HTR-8/SVneo (cell line): ENCODE results near the gene PUS3.

Source experiments
- DNase-seq: peaks from one replicate; pipeline ENCODE4 v3.0.0; 2011; ENCODE audit warnings: low spot score, mixed read lengths; ENCODE audit not compliant: insufficient read length
- FAIRE-seq: peaks from 2 replicates; lab custom pipeline; 2011; peaks lifted over from hg19 to GRCh38; lab: Jason Lieb, UNC

Gene PUS3

GRCh38 chr11:125941619-125942611 lies 38.9 kb upstream of the PUS3 start:
- FAIRE-seq = no peak
- DNase-seq = peak; percentile 47

- FAIRE-seq (no peak), DNase-seq (no peak)
Measured at GRCh38 chr11:125941267-125941618, 38.2 kb upstream of the PUS3 start.

DNA sequence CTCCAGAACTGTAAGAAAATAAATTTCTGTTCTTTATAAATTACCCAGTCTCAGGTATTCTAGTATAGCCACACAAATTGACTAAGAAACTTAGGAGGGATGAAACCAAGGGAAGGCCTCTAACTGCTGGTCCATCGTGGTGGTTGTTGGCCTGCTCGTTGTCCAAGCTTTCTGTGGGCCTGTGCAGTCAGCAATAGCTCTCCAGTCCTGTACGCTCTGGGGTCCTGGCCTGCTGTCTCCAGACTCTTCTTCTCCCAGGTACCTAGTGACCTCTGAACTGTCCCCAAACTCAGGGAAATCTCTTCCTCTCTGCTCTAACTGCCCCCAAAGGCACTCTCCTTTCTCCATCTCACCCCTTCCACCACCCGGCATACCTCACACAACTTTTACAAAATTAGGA lies 37.1 kb upstream of the PUS3 start:
- no peak for FAIRE-seq

GRCh38 chr11:125939081-125939521 lies 36.1 kb upstream of the PUS3 start:
- DNase-seq (no peak), FAIRE-seq (no peak)

More for the DNA sequence above, 37.1 kb upstream of the PUS3 start:
- no peak for DNase-seq

GRCh38 chr11:125938418-125938817 lies 35.4 kb upstream of the PUS3 start:
- FAIRE-seq (no peak), DNase-seq (no peak)

GRCh38 chr11:125935618-125936199 lies 32.7 kb upstream of the PUS3 start:
- no peak for DNase-seq
- FAIRE-seq = no peak

GRCh38 chr11:125935056-125935455 lies 32.0 kb upstream of the PUS3 start:
- no peak for FAIRE-seq
- DNase-seq = no peak

DNA sequence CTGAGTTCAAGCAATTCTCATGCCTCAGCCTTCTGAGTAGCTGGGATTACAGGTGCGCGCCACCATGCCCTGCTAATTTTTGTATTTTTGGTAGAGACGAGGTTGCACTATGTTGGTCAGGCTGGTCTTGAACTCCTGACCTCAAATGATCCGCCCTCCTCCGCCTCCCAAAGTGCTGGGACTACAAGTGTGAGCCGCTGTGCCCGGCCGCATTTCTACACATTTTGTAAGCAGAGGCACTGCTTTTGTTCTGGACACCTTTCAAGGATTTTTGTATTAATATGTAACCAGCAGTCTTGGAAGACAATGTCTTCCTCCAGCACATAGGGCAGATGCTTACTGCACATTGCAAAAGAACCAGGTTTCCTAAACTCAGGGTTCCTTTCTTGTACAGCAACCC lies 31.5 kb upstream of the PUS3 start:
- FAIRE-seq (no peak), DNase-seq (no peak)

- FAIRE-seq (no peak), DNase-seq (no peak)
Measured at GRCh38 chr11:125933030-125933813, 30.2 kb upstream of the PUS3 start.

DNA sequence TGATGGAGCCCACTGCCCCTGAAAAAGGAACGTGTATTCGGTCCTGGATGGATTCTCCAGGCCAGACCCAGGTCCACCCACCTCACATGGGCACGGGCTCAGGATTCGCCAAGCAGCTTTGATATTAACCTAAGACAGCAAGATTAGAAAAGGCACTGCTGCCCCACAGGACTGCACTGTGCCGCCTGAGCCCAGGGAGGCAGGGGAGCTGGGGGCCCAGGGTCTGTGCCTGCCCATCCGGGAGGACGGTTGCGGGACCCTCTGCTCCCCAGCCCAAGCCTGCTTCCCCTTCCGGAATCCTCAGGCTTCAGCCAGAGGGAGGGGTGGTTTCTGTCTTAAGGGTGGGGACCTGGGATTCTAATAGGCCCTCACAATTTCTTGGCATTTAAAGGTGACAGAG lies 29.3 kb upstream of the PUS3 start:
- DNase-seq (no peak), FAIRE-seq (no peak)

DNA sequence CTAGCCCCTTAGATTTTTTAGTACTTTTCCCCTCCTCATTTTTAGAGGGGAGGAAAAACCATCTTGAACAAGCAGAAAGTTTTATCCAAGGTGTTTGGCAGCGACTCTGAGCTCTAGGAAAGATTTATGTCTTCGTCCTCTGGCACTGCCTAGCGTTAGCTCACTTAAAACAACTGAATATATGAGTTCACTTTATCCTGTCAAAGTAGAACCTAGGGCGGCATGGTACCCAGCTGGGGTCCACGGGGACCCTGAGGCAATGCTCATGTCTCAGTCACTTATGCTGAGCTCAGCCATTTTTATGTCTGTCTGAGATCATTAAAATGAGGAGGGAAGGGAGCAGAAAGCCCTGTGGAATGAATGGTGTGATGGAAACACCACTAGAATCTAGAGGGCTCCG lies 28.7 kb upstream of the PUS3 start:
- no peak for FAIRE-seq
- DNase-seq = no peak

- FAIRE-seq (no peak), DNase-seq (no peak)
Measured at GRCh38 chr11:125931116-125931515, 28.1 kb upstream of the PUS3 start.

DNA sequence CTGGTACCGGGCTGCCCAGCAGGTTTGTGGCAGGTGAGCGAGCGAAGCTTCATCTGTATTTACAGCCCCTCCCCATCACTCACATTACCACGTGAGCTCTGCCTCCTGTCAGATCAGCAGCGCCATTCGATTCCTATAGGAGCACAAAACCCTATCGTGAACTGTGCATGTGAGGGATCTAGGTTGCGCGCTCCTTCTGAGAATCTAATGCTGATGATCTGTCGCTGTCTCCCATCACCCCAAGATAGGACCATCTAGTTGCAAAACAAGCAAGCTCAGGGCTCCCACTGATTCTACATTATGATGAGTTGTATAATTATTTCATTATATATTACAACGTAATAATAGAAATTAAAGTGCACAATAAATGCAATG lies 27.1 kb upstream of the PUS3 start:
- DNase-seq (no peak), FAIRE-seq (no peak)

GRCh38 chr11:125929445-125930075 lies 26.6 kb upstream of the PUS3 start:
- FAIRE-seq (no peak), DNase-seq (no peak)

DNA sequence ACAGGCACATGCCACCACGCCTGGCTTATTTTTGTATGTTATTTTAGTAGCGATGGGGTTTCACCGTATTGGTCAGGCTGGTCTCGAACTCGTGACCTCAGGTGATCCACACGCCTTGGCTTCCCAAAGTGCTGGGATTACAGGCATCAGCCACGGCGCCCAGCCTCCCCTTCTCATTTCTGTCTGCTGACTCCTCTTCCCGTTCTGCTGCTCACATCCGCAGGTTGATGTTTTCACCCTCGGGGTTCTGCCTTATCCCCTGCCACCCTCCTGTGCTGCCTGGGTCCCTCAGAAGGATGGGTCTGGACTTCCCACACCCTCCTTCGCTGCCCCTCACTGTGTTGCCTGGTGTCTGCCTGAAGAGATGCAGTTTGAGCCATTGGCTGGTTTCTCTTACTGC lies 23.7 kb upstream of the PUS3 start:
- FAIRE-seq = no peak

DNA sequence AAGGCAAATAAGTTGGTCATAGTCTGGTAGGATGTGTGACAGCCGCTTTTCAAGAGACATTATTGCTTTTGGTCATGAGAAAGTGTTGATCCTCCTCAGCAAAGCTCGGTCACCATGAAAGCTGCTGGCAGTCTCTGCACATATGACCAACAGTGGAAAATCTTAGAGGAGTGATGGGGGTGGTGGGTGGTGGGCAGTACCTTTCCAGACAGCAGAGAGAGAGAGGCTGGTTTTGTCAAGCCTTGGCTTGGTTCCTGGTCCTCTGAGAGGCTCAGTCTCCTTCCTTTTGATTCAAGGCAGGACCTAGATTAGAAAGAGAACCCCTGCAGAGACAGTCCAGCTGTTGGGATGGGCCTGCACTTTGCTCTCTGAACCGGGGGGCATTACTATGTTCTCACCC lies 22.8 kb upstream of the PUS3 start:
- FAIRE-seq (no peak), DNase-seq (no peak)

More for the DNA sequence above, 23.7 kb upstream of the PUS3 start:
- no peak for DNase-seq

- FAIRE-seq = no peak
- DNase-seq = no peak
Measured at GRCh38 chr11:125925247-125925740, 22.3 kb upstream of the PUS3 start.

GRCh38 chr11:125924384-125925007 lies 21.5 kb upstream of the PUS3 start:
- DNase-seq = no peak
- no peak for FAIRE-seq

- DNase-seq (no peak), FAIRE-seq (no peak)
Measured at GRCh38 chr11:125923633-125924032, 20.6 kb upstream of the PUS3 start.
